Nephron progenitor cell (in vitro differentiated cells): ENCODE data around the gene NIP7.
"Not testable (repeated sequence)": the region's sequence is repeated elsewhere in the genome, so short reads cannot be mapped to it uniquely, and the experiment has no call there.

Experiments used
- DNase-seq: peaks from one replicate; pipeline ENCODE4 v3.0.0; 2021
- H3K27ac Mint-ChIP-seq: 2 replicates; pipeline ENCODE4 v1.8.0; 2021; ENCODE audit warnings: mild to moderate bottlenecking, moderate library complexity, mixed read lengths
- H3K27me3 Mint-ChIP-seq: 2 replicates; pipeline ENCODE4 v1.8.0; 2021; ENCODE audit warnings: mild to moderate bottlenecking, low read depth, mixed read lengths; ENCODE audit not compliant: poor library complexity
- H3K36me3 Mint-ChIP-seq: 2 replicates; pipeline ENCODE4 v1.8.0; 2021; ENCODE audit warnings: low read depth, mixed read lengths
- H3K4me1 Mint-ChIP-seq: 2 replicates; pipeline ENCODE4 v1.8.0; 2021; ENCODE audit warnings: mixed read lengths
- H3K4me3 Mint-ChIP-seq: 2 replicates; pipeline ENCODE4 v1.8.0; 2021; ENCODE audit warnings: mild to moderate bottlenecking, moderate library complexity, mixed read lengths
- H3K9me3 Mint-ChIP-seq: 2 replicates; pipeline ENCODE4 v1.8.0; 2021; ENCODE audit warnings: mild to moderate bottlenecking, moderate library complexity, mixed read lengths
- CTCF ChIP-seq: fragments of 200-600 bp; sonication (generic); IDR thresholded peaks from 2 replicates; pipeline ENCODE4 v1.5.0; 2021; ENCODE audit warnings: antibody characterized with exemption

Gene NIP7

GRCh38 chr16:69345923-69346322, 6.4 kb downstream of the NIP7 start:
- no peak for DNase-seq
- H3K27me3 Mint-ChIP-seq: peaks cover 6% of the 10 kb centered on the region
- H3K4me1 Mint-ChIP-seq: peaks cover 7% of the 10 kb centered on the region
- no peaks in the 10 kb centered on the region for H3K9me3 Mint-ChIP-seq
- H3K27ac Mint-ChIP-seq: no peak overlapping the region
- TF ChIP-seq CTCF: no peak
- no peak overlapping the region for H3K4me3 Mint-ChIP-seq
- peaks cover 36% of the 10 kb centered on the region for H3K36me3 Mint-ChIP-seq

- no peak for TF ChIP-seq CTCF
- DNase-seq: no peak
- peaks cover 6% of the 10 kb centered on the region for H3K27me3 Mint-ChIP-seq
- H3K27ac Mint-ChIP-seq: no peak overlapping the region
- no peaks in the 10 kb centered on the region for H3K9me3 Mint-ChIP-seq
- H3K36me3 Mint-ChIP-seq: peaks cover 29% of the 10 kb centered on the region
- H3K4me3 Mint-ChIP-seq: no peak overlapping the region
- H3K4me1 Mint-ChIP-seq: no peaks in the 10 kb centered on the region
Observed at GRCh38 chr16:69346683-69347082, 7.1 kb downstream of the NIP7 start.

GRCh38 chr16:69348222-69348621, 8.7 kb downstream of the NIP7 start:
- Mint-ChIP-seq H3K36me3 (peaks cover 28% of the 10 kb centered on the region), H3K27ac (no peak overlapping the region), H3K4me1 (no peaks in the 10 kb centered on the region), H3K27me3 (peaks cover 6% of the 10 kb centered on the region), H3K9me3 (no peaks in the 10 kb centered on the region), H3K4me3 (no peak overlapping the region)
- TF ChIP-seq CTCF: no peak
- no peak for DNase-seq

GRCh38 chr16:69349536-69349935, 10.0 kb downstream of the NIP7 start:
- Mint-ChIP-seq H3K4me1 (no peaks in the 10 kb centered on the region), H3K4me3 (no peak overlapping the region), H3K27ac (peak overlapping the region; percentile 72), H3K36me3 (peaks cover 26% of the 10 kb centered on the region), H3K9me3 (no peaks in the 10 kb centered on the region), H3K27me3 (peaks cover 6% of the 10 kb centered on the region)
- TF ChIP-seq CTCF: no peak
- DNase-seq: no peak

- no peak for TF ChIP-seq CTCF
- Mint-ChIP-seq H3K36me3 (peaks cover 30% of the 10 kb centered on the region), H3K4me3 (no peak overlapping the region), H3K27me3 (peaks cover 7% of the 10 kb centered on the region), H3K9me3 (no peaks in the 10 kb centered on the region), H3K4me1 (no peaks in the 10 kb centered on the region), H3K27ac (no peak overlapping the region)
- DNase-seq: no peak
Observed at GRCh38 chr16:69350536-69351133, 11.1 kb downstream of the NIP7 start.

- Mint-ChIP-seq H3K9me3 (no peaks in the 10 kb centered on the region), H3K4me3 (no peak within 1 kb of the TSS), H3K36me3 (peaks cover 37% of the 10 kb centered on the region), H3K27me3 (peaks cover 8% of the 10 kb centered on the region), H3K4me1 (no peaks in the 10 kb centered on the region), H3K27ac (peak within 1 kb of the TSS; percentile 30)
- TF ChIP-seq CTCF: no peak
- DNase-seq: no peak
Observed at GRCh38 chr16:69351309-69352027, 11.9 kb downstream of the NIP7 start, which contains the start of gene TMED6. Gene TMED6 (minus strand): TSS chr16:69351786. CDS start chr16:69351753, 33 bp downstream.

- not testable (repeated sequence) for DNase-seq, H3K4me3 Mint-ChIP-seq, H3K27ac Mint-ChIP-seq, H3K9me3 Mint-ChIP-seq, H3K27me3 Mint-ChIP-seq
- peaks cover 11% of the 10 kb centered on the region for H3K4me1 Mint-ChIP-seq
- peaks cover 53% of the 10 kb centered on the region for H3K36me3 Mint-ChIP-seq
Observed at GRCh38 chr16:69360070-69360469, 20.5 kb downstream of the NIP7 start.
